ENCODE measurements around the gene PTPN9.

Gene PTPN9

DNA sequence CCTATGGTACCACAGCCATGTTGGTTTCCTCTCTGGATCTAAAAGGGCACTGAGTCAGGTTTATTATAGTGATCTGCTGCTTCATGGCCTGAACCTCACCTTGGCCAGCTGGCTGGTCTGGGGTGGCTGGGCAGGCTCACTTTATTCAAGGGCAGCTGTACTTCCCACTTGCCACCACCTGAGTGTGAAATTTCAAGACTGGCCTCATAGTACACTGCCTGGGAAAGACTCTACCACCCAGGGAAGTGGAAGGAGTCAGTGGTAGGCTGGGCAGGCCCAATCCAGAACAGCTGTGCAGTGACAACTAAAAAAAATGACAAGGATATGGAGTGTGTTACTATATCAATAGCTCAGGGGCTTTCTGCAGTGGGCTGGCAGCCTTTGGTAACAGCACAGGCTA lies 37.7 kb upstream of the PTPN9 start:
- TF ChIP-seq, protein P1, sequence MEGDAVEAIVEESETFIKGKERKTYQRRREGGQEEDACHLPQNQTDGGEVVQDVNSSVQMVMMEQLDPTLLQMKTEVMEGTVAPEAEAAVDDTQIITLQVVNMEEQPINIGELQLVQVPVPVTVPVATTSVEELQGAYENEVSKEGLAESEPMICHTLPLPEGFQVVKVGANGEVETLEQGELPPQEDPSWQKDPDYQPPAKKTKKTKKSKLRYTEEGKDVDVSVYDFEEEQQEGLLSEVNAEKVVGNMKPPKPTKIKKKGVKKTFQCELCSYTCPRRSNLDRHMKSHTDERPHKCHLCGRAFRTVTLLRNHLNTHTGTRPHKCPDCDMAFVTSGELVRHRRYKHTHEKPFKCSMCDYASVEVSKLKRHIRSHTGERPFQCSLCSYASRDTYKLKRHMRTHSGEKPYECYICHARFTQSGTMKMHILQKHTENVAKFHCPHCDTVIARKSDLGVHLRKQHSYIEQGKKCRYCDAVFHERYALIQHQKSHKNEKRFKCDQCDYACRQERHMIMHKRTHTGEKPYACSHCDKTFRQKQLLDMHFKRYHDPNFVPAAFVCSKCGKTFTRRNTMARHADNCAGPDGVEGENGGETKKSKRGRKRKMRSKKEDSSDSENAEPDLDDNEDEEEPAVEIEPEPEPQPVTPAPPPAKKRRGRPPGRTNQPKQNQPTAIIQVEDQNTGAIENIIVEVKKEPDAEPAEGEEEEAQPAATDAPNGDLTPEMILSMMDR (IDR thresholded peaks at IDR 0.05; ENCODE audit: low read depth, low read length, missing control alignments) = no peak
- no peak overlapping the region for H3K4me3 ChIP-seq (ENCODE audit: low read depth, low read length)
- no peak for DNase-seq (ENCODE audit: low read depth)
- in situ Hi-C loops (cut with HindIII; ENCODE audit: low sequenced_read_pairs) = no loop called here

DNA sequence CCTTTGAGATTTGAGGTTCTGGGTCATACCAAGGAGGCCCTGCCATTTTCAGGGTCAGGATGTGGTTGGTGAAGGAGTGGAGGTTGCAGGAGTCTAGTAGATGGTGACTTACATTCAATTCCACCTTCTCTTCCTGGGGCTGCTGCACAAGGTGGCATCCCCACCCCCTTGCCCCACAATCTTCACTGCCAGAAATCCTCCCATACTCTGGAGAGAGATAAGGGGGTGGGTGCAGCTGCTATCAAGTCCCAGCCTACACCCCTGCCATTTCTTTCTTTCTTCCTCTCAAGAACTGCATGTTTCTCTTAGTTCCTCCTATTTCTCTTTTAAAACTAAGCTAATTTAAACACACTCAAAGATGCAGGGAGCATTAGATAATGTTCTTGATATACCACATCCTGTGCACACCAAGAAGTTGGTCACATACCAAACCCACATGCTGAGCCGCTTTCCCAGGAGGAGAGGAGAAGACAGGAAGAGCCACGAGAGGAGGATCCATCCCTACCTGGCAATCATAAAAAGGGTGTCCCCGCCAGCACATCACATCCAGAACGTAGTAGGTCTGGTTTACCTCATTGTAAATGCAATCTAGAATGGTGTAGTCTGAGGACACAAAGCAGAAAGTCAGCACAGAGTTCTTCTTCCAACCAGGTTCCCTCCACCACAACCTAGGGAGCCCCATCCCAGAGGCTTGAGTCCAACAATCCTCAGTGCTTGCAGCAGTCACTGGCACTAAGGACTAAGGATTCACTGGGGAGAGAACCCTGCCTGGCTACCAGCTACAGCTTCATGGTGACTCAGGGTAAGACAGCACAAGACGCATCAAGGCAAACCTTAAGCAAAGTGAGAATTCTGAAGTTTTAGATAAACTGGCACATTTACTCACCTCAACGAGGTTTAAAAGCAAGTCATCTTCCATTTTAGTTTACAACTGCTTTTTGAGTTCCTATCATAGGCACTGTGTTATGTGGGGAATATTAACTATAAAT lies 27.9 kb upstream of the PTPN9 start:
- no peak overlapping the region for H3K4me3 ChIP-seq (ENCODE audit: low read depth, low read length)
- TF ChIP-seq, protein P1 (IDR thresholded peaks at IDR 0.05; ENCODE audit: low read depth, low read length, missing control alignments) = no peak
- peak; percentile 50 for DNase-seq (ENCODE audit: low read depth)
- in situ Hi-C loops (cut with HindIII; ENCODE audit: low sequenced_read_pairs) = no loop called here

DNA sequence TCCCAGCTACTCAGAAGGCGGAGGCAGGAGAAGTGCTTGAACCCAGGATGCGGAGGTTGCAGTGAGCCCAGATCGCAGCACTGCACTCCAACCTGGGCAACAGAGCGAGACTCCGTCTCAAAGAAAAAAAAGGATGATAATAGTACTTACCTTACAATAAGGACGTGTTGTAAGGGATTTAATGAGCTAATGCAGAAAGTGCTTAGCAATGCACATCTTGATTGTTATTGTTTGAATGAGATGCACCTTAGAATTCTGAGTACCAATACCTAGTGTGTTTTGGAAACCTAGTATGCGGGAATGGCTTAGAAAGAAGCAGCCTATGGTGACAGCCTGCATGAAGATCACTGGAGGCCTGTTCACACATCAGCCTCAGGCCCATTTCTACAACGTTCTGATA lies 26.9 kb upstream of the PTPN9 start:
- DNase-seq (ENCODE audit: low read depth) = no peak
- TF ChIP-seq, protein P1 (IDR thresholded peaks at IDR 0.05; ENCODE audit: low read depth, low read length, missing control alignments) = no peak
- in situ Hi-C loops (cut with HindIII; ENCODE audit: low sequenced_read_pairs) = no loop called here
- H3K4me3 ChIP-seq (ENCODE audit: low read depth, low read length) = no peak overlapping the region

GRCh38 chr15:75599401-75599800 lies 20.3 kb upstream of the PTPN9 start:
- DNase-seq (ENCODE audit: low read depth) = no peak
- no peak overlapping the region for H3K4me3 ChIP-seq (ENCODE audit: low read depth, low read length)
- in situ Hi-C loops (cut with HindIII; ENCODE audit: low sequenced_read_pairs) = no loop called here
- TF ChIP-seq, protein P1 (IDR thresholded peaks at IDR 0.05; ENCODE audit: low read depth, low read length, missing control alignments) = no peak

DNA sequence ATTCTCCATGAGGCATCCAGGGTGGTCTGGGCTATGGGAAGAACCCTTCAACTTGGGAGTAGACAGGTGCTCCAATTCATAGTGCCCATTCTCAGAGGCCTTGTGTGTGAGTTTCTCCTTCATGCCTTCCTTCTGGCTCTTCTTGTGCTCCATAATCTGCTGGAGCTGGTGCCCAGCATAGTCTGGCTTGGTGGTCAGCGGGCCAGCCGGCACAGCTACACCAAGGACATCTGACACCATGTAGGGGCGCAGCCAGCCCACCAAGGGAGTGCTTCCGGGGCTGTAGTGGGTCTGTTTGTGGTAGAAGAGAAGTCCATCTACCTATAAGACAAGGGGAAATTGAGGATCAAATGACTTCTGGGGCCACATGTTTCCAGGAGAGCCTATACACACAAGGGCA lies 19.2 kb upstream of the PTPN9 start:
- in situ Hi-C loops (cut with HindIII; ENCODE audit: low sequenced_read_pairs) = no loop called here
- TF ChIP-seq, protein P1 (IDR thresholded peaks at IDR 0.05; ENCODE audit: low read depth, low read length, missing control alignments) = no peak
- no peak overlapping the region for H3K4me3 ChIP-seq (ENCODE audit: low read depth, low read length)
- no peak for DNase-seq (ENCODE audit: low read depth)

DNA sequence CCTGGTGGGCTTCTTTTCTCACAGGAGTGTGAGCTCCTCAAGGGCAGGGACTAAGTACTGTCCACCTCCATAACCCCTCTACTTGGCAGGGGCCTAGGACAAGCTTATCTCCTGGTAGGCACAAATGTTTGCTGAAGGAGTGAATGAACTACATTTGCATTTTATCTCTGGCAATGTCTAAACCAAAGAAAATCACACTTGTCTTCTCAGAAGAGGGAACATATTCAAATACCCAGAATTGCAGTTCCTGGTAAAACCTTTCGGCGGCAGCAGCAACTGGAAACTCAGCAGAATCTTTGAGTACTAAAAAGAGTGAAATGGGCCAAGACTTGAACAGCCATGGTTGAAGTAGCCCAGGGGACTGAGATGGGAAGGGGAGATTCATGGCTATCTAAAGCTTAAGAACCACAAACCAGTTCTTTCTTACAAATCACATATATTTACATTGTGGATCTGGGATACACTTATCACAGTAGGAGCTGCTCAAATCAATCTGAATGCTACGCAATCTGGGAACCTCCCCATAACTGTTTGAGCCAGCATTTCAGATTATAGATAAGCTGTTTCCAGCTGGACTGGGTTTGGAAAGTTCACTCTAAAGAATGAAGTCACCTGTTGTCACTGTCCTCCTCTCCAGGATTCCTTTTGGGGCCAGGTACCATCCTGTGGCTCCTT lies 18.7 kb upstream of the PTPN9 start:
- DNase-seq (ENCODE audit: low read depth) = no peak
- TF ChIP-seq, protein P1 (IDR thresholded peaks at IDR 0.05; ENCODE audit: low read depth, low read length, missing control alignments) = peak; percentile 50
- in situ Hi-C loops (cut with HindIII; ENCODE audit: low sequenced_read_pairs) = no loop called here
- no peak overlapping the region for H3K4me3 ChIP-seq (ENCODE audit: low read depth, low read length)
